Frontal cortex (tissue), 4 donors: ENCODE data around the gene INPP5A. TPM values are rescaled to one million over a fixed set of nuclear protein-coding genes. Genes with fewer than 3 reads are reported as not detected.

ENCODE experiments used
- DNase-seq, 2 donors: peaks; one replicate each; pipeline ENCODE4 v3.0.0; 2012; ENCODE audit warnings: low spot score in 2 of 2
- FAIRE-seq: peaks from 2 replicates; lab custom pipeline; 2012; peaks lifted over from hg19 to GRCh38; lab: Jason Lieb, UNC
- total RNA-seq: library from RNA; depleted of rRNA; stranded (reverse); fragments of >200 nt; gene quantifications from one replicate; pipeline ENCODE4 v1.2.3, GENCODE V29; 2014
- donor health status: control.
- donor health status: control.
- donor health status: control.

Gene INPP5A
- total RNA-seq, 1 donor from 2014 or later = 38.7 TPM

DNA sequence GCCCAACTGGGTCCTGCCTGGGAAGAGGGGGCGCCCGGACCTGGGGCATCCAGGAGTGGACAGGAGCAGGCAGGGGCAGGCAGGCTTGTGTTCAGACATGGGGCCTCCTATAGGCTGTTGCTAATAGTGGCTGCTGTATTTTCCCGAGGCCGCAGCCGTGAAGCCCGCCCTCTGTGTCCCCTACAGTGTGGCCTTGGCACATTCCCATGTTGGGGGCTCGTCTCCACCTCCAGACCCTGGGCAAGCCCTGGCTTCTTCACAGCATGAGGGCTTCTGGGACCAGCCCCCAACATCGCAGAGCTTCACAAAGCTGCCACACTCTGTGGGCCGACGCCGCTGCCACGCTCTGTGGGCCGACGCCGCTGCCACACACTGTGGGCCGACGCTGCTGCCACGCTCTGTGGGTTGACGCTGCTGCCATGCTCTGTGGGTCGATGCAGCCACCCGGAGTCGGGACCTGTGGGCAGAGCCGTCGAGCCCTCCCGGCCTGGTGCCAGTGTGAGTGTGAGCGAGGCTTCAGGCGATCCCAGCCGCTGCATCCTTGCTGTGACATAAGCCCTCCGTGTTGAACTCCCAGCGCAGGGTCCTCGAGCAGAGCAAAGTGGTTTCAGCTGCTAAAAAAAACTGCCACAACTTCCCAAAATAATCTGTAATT lies 109.0 kb downstream of the INPP5A start:
- no peak for FAIRE-seq
- DNase-seq = no peak

- no peak for FAIRE-seq
- DNase-seq = no peak
Observed at GRCh38 chr10:132647424-132647823, 109.8 kb downstream of the INPP5A start.

- DNase-seq (peak in 1 of 2 donors; percentile 67), FAIRE-seq (peak; percentile 98)
Observed at GRCh38 chr10:132648072-132648850, 110.7 kb downstream of the INPP5A start.

DNA sequence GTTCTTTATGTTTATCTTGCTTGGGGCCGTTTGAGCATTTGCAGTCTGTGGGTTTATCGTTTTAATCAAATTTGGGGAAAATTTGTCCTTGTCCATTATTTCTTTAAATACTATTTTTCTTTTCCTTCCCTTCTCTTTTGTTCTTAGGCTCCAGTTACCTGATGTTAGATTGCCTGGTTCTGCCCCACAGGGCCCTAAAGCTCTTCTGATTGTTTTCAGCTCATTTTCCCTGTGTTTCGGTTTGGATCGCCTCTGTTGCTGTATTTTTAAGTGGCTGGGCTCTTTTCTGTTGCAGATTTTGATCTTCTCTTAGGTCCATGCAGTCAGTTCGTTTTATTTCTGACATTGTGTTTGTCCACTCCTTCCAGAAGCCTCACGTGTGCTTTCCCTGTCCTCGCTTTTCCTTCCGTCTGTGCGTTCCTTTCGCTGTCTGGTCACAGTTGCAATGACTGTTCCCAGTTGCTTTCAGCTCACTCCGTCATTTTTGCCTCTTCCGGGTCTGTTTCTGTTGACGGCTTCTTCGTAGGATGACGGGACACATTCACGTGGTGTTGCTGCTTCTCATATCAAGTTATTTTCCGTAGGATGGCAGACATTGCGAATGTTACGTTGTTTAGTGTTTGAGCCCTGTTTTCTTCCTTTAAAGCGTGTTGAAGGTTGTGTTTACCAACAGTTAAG lies 111.4 kb downstream of the INPP5A start:
- DNase-seq (no peak), FAIRE-seq (no peak)

DNA sequence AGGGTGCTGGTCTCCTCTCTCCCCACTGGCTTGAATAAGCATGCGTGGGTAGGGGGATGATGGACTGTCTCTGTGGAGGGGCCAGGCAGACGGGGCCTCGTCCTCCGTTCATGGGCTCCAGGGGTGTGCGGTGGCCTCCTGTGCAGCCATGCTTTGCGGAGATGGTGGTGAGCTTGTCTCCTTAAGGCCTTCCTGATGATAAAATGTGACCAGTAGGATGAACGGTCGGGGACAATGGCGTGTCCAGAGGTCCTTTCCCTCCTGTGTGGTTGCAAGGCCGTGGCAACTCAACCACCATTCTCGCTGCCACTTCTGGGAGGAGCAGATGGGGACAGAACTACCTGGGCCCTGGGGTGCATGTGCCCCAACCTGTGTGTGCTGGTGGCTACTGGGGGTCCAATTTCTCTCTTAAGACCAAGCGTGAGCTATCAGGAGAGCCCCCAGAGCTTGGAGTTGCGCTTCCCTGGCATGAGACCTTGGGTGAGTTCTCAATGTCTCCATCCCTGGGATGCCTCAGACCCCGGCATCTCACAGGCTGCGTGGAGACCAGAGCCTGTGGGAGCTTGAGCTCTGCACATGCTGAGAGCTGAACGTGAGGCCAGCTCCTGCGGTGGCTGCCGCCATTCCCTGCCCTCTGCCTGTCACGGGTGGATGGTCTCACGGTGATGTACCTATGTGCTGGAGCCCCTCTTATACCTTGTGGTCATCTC lies 112.2 kb downstream of the INPP5A start:
- DNase-seq = no peak
- FAIRE-seq = no peak

DNA sequence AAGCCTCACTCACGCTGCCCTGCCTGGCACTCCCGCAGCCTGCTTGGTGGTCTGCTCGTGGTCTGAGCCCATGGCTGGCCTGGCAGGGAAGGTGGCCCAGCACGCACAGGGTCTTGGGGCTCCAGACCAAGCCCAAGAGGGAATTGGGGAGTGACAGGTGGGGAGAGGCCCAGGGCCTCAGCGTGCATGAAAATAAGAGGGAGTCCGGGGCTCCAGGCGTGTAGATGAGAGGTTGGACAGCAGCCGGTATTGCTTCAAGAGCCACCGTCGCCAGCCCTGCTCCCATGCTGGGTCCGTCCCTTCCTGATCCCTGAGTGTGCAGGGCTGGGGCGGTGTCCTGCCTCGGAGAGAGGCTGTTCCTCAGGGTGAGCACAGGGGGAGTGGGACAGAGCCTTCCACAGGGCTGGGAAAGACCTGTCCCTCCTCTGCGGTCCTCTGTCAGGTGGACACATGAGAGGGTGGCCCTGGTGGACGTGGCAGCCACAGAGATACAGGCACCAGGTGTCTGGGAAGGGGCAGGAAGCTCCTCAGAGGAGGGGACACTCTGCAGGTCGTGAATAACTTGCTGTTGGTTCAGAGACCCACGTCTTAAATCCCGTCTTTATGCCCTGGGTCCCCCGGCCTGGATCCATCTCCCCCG lies 113.1 kb downstream of the INPP5A start:
- no peak for FAIRE-seq
- DNase-seq = no peak

GRCh38 chr10:132651511-132652029 lies 114.0 kb downstream of the INPP5A start:
- no peak for FAIRE-seq

DNA sequence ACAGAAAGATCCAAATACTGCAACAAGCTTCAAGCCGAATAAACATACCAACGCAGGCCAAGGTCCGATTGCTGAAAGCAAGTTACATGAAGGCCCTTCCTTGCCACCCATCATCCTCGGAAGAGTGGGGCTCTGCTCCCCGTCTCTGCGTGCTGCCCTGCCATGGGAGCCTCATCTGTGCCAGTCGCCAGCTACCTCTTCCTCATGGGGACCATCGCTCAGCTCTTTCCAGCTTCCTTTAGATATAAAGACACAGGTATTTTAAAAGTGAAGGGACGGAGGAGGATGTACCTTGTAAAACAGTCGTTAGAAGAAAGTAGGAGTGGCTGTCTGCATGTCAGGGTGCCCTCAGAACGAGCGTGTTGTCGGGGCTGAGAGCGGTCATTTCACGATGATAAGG lies 114.9 kb downstream of the INPP5A start:
- no peak for DNase-seq
- no peak for FAIRE-seq

More at GRCh38 chr10:132651511-132652029, 114.0 kb downstream of the INPP5A start:
- no peak for DNase-seq

DNA sequence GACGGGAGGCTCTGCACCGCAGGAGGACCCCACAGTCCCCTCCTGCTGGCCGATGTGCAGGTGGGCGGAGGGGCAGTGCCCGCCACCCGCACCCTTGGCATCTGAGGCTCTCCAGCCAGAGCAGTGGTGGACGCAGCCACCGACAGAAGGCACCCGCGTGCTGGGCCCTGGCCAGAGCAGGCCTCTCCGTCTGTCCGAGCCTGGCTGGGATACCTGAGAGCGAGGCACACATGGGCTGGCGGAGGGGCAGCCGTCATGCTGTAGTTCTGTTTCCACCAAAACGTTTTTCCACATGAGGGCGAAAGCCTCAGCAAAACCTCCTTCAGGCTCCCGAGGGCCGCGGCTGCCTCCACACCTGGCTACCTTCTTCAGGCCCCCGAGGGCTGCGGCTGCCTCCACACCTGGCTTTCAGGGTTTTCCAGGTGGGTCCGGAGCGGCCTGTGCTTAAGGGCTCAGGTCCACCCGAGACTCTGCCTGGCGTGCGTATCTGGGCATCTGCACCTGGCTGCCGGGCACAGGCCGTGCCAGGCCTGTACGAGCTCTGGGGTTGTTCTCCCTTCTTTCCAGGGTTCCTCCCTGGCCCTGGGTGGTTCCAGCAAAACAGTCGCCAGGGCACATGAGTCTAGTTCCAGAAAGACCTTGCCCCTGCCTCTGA lies 115.5 kb downstream of the INPP5A start:
- FAIRE-seq (no peak), DNase-seq (no peak)

GRCh38 chr10:132653721-132654120 lies 116.1 kb downstream of the INPP5A start:
- no peak for FAIRE-seq

GRCh38 chr10:132654121-132654571 lies 116.6 kb downstream of the INPP5A start:
- FAIRE-seq (no peak), DNase-seq (no peak)

More at GRCh38 chr10:132653721-132654120, 116.1 kb downstream of the INPP5A start:
- no peak for DNase-seq

GRCh38 chr10:132654708-132655661 lies 117.4 kb downstream of the INPP5A start:
- DNase-seq = peak; percentile 82 to 88
- FAIRE-seq = no peak

DNA sequence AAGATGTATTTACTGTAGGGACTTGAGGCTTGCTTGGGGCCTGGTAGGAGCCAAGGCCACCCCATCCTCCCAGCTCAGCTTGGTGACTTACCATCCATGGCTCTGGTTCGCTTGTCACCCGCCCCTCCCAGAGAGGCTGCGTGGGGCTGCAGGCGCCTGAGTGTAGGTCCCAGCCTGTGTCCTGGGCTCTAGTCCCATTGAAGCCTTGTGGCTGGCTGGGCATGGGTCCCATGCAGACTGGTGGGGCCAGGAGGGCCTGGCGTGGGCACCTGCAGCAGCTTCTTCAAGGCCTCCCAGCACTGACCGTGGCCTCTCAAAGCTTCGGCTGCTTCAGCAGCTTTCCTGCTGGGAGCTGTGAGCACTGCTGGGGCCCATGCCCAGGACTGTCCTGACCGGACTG lies 118.1 kb downstream of the INPP5A start:
- FAIRE-seq (no peak), DNase-seq (no peak)

GRCh38 chr10:132656283-132657126 lies 118.9 kb downstream of the INPP5A start:
- FAIRE-seq = no peak
- no peak for DNase-seq

DNA sequence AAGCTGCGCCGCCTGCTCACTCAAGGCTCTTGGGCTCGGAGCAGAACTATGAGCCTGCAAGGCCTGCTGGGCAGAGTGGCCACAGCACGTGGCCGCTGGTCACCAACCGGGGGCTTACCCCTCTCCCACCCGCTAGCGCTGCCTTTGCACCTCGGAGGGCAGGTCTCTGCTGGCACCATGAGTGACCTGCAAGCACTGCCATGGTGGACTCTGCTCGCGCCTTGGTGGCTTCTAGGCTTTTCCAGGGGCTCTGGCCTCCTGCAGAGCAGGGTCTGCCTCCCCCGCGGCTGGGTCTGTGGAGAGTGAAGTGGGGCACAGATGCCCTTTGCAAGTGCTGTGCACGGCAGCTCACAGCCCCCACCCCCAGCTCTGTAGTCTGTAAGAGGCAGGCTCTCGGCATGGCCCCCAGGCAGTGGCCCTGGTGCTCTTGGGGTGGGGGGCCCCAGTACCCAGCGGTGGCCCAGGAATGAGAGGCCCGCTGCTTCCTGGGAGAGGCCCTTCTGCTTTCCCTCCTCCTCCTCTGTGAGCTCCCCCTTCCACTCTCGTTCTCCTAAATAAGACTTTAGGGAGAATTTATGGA lies 119.6 kb downstream of the INPP5A start:
- DNase-seq (no peak), FAIRE-seq (no peak)

DNA sequence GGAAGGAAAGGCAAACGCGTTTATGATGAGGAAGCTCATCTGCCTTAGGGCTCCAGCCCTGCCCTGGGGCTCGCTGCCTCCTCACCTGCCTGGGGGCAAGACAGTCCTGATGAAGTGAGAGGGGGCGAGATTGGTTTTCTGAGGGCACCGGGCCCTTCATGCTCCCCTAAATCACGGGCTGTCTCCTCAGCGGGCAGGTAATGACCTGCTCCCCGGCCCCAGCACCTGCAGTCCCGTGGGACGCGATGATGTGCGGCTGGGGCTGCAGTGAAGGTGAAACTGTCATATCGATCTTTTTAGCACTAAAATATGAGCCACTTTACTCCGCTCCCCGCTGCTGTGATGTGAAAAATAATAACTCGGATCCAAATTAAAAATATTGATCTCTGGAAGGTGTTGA lies 120.2 kb downstream of the INPP5A start:
- FAIRE-seq (no peak), DNase-seq (no peak)
